Embryonic facial prominence (tissue), 1 donor: ENCODE data around the gene ST3GAL3.

Experiments used
- DNase-seq: peaks from one replicate; pipeline ENCODE4 v3.0.0-alpha.2; 2016; ENCODE audit errors: extremely low spot score

Gene ST3GAL3

GRCh38 chr1:43979528-43980254 lies 272.4 kb downstream of the ST3GAL3 start:
- no peak for DNase-seq

GRCh38 chr1:43980255-43981134 lies 273.2 kb downstream of the ST3GAL3 start:
- no peak for DNase-seq
